Parathyroid adenoma (tissue), 2 donors: ENCODE results near the gene LARGE1.

Experiments
- H2AFZ ChIP-seq: fragments of 300-600 bp; sonication (generic); one replicate; pipeline ENCODE4 v1.7.0; 2017; ENCODE audit warnings: antibody characterized with exemption, mild to moderate bottlenecking
- H3K27ac ChIP-seq: fragments of 300-600 bp; sonication (generic); one replicate; pipeline ENCODE4 v1.7.0; 2017
- H3K27me3 ChIP-seq: fragments of 300-600 bp; sonication (generic); one replicate; pipeline ENCODE4 v1.7.0; 2017; ENCODE audit warnings: low read length; ENCODE audit not compliant: control insufficient read depth, insufficient read depth
- H3K36me3 ChIP-seq: fragments of 300-600 bp; sonication (generic); one replicate; pipeline ENCODE4 v1.7.0; 2017; ENCODE audit warnings: low read length; ENCODE audit not compliant: control insufficient read depth, insufficient read depth
- H3K4me1 ChIP-seq: fragments of 300-600 bp; sonication (generic); one replicate; pipeline ENCODE4 v1.7.0; 2017; ENCODE audit warnings: control low read depth
- H3K4me2 ChIP-seq: fragments of 300-600 bp; sonication (generic); one replicate; pipeline ENCODE4 v1.7.0; 2017; ENCODE audit warnings: low read length
- H3K4me3 ChIP-seq: fragments of 300-600 bp; sonication (generic); one replicate; pipeline ENCODE4 v1.7.0; 2017; ENCODE audit warnings: low read depth, low read length
- H3K79me2 ChIP-seq: fragments of 300-600 bp; sonication (generic); one replicate; pipeline ENCODE4 v1.7.0; 2017; ENCODE audit warnings: control low read depth
- H3K9ac ChIP-seq: fragments of 300-600 bp; sonication (generic); one replicate; pipeline ENCODE4 v1.7.0; 2017; ENCODE audit warnings: mild to moderate bottlenecking
- H3K9me3 ChIP-seq: fragments of 300-600 bp; sonication (generic); one replicate; pipeline ENCODE4 v1.7.0; 2017; ENCODE audit warnings: low read length; ENCODE audit not compliant: control insufficient read depth
- CTCF ChIP-seq: fragments of 300-600 bp; sonication (generic); IDR thresholded peaks from one replicate; pipeline ENCODE4 v1.7.0; 2017; ENCODE audit warnings: antibody characterized with exemption, mild to moderate bottlenecking
- donor health status: primary hyperparathyroidism.

Gene LARGE1

GRCh38 chr22:33747029-33747428 is 173.2 kb downstream of the LARGE1 start:
- no peak overlapping the region for H3K27ac ChIP-seq
- no peak overlapping the region for H2AFZ ChIP-seq
- TF ChIP-seq CTCF, result no peak
- no peaks in the 10 kb centered on the region for H3K79me2 ChIP-seq
- no peaks in the 10 kb centered on the region for H3K4me1 ChIP-seq
- no peaks in the 10 kb centered on the region for H3K27me3 ChIP-seq
- no peak overlapping the region for H3K9ac ChIP-seq
- H3K4me2 ChIP-seq, result no peak overlapping the region
- no peaks in the 10 kb centered on the region for H3K9me3 ChIP-seq
- no peak overlapping the region for H3K4me3 ChIP-seq
- no peaks in the 10 kb centered on the region for H3K36me3 ChIP-seq

- Histone ChIP-seq H3K4me2 (no peak overlapping the region), H3K9me3 (no peaks in the 10 kb centered on the region), H2AFZ (no peak overlapping the region), H3K27ac (no peak overlapping the region), H3K79me2 (no peaks in the 10 kb centered on the region), H3K9ac (no peak overlapping the region), H3K4me1 (no peaks in the 10 kb centered on the region), H3K36me3 (no peaks in the 10 kb centered on the region), H3K4me3 (no peak overlapping the region), H3K27me3 (no peaks in the 10 kb centered on the region)
- no peak for TF ChIP-seq CTCF
Observed at GRCh38 chr22:33746501-33746928, 173.8 kb downstream of the LARGE1 start.

- H2AFZ ChIP-seq, result no peak overlapping the region
- TF ChIP-seq CTCF, result no peak
- H3K36me3 ChIP-seq, result no peaks in the 10 kb centered on the region
- H3K4me1 ChIP-seq, result no peaks in the 10 kb centered on the region
- no peaks in the 10 kb centered on the region for H3K27me3 ChIP-seq
- no peak overlapping the region for H3K4me3 ChIP-seq
- H3K9ac ChIP-seq, result no peak overlapping the region
- H3K9me3 ChIP-seq, result no peaks in the 10 kb centered on the region
- H3K79me2 ChIP-seq, result no peaks in the 10 kb centered on the region
- no peak overlapping the region for H3K27ac ChIP-seq
- no peak overlapping the region for H3K4me2 ChIP-seq
Observed at GRCh38 chr22:33745501-33745900, 174.8 kb downstream of the LARGE1 start.

DNA sequence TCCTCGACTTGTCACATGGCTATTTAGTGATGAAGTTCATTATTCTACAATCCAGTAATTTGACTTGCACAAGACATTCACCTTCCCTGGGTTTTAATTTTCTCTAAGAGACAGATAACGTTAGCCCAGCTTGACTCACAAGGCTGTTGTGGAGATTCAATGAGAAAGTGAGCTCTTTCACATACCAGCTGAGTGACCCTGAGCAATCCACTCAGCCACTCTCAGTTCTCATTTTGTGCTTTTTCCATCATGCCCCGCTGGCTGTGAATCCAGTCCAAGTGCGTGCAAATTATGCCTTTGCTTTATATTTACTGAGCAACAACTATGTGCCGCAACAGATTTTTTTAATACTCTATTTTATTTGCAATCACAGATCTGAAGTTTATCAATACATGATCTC is 176.5 kb downstream of the LARGE1 start:
- no peaks in the 10 kb centered on the region for H3K27me3 ChIP-seq
- H3K4me3 ChIP-seq, result no peak overlapping the region

More for the DNA sequence above, 176.5 kb downstream of the LARGE1 start:
- no peak overlapping the region for H3K27ac ChIP-seq
- no peaks in the 10 kb centered on the region for H3K9me3 ChIP-seq
- no peaks in the 10 kb centered on the region for H3K79me2 ChIP-seq
- no peak overlapping the region for H3K4me2 ChIP-seq
- no peak overlapping the region for H3K9ac ChIP-seq
- no peak overlapping the region for H2AFZ ChIP-seq
- H3K4me1 ChIP-seq, result no peaks in the 10 kb centered on the region
- TF ChIP-seq CTCF, result no peak
- no peaks in the 10 kb centered on the region for H3K36me3 ChIP-seq
